ENCODE data around the gene GTF2F2. TPM values are rescaled to one million over a fixed set of nuclear protein-coding genes. Genes with fewer than 3 reads are reported as not detected.

The GTF2F2 gene
- total RNA-seq, 4 donors from 2014 or later: 24.5 to 35.0 (median 30.5) TPM

- TF ChIP-seq CTCF (IDR thresholded peaks at IDR 0.05) (no peak), POLR2AphosphoS5 (IDR thresholded peaks at IDR 0.05) (no peak), POLR2A (IDR thresholded peaks at IDR 0.05) (no peak), EP300 (IDR thresholded peaks at IDR 0.05) (no peak)
- H3K36me3 ChIP-seq: no peaks in the 10 kb centered on the region
- no peak for DNase-seq (ENCODE audit: low spot score in 2 of 2)
- H3K4me3 ChIP-seq: no peak overlapping the region
- no peaks in the 10 kb centered on the region for H3K27me3 ChIP-seq
- H3K9me3 ChIP-seq: no peaks in the 10 kb centered on the region
- no peak overlapping the region for H3K27ac ChIP-seq
- no peaks in the 10 kb centered on the region for H3K4me1 ChIP-seq
Observed at GRCh38 chr13:45084515-45084914, 35.8 kb upstream of the GTF2F2 start.

- Histone ChIP-seq H3K36me3 (no peaks in the 10 kb centered on the region), H3K27me3 (no peaks in the 10 kb centered on the region), H3K4me1 (no peaks in the 10 kb centered on the region), H3K9me3 (no peaks in the 10 kb centered on the region), H3K27ac (no peak overlapping the region), H3K4me3 (no peak overlapping the region)
- DNase-seq (ENCODE audit: low spot score in 2 of 2): no peak
- WGBS: 82% methylated on average over 3 of the region's 3 CpGs
- TF ChIP-seq POLR2A (IDR thresholded peaks at IDR 0.05): no peak
- no peak for TF ChIP-seq CTCF (IDR thresholded peaks at IDR 0.05)
- no peak for TF ChIP-seq POLR2AphosphoS5 (IDR thresholded peaks at IDR 0.05)
- no peak for TF ChIP-seq EP300 (IDR thresholded peaks at IDR 0.05)
Observed at GRCh38 chr13:45086484-45086883, 33.8 kb upstream of the GTF2F2 start.

GRCh38 chr13:45092663-45093062 is 27.6 kb upstream of the GTF2F2 start:
- H3K4me1 ChIP-seq: no peaks in the 10 kb centered on the region
- no peaks in the 10 kb centered on the region for H3K9me3 ChIP-seq
- TF ChIP-seq POLR2A (IDR thresholded peaks at IDR 0.05): no peak
- no peak for TF ChIP-seq EP300 (IDR thresholded peaks at IDR 0.05)
- TF ChIP-seq CTCF (IDR thresholded peaks at IDR 0.05): no peak
- TF ChIP-seq POLR2AphosphoS5 (IDR thresholded peaks at IDR 0.05): no peak
- no peaks in the 10 kb centered on the region for H3K36me3 ChIP-seq
- WGBS: 14% methylated on average over 2 of the region's 2 CpGs
- no peak for DNase-seq (ENCODE audit: low spot score in 2 of 2)
- H3K27ac ChIP-seq: no peak overlapping the region
- H3K27me3 ChIP-seq: no peaks in the 10 kb centered on the region
- H3K4me3 ChIP-seq: no peak overlapping the region

- WGBS: 82% methylated on average over 5 of the region's 5 CpGs
- Histone ChIP-seq H3K36me3 (no peaks in the 10 kb centered on the region), H3K4me3 (no peak overlapping the region), H3K4me1 (no peaks in the 10 kb centered on the region), H3K9me3 (no peaks in the 10 kb centered on the region), H3K27me3 (no peaks in the 10 kb centered on the region), H3K27ac (no peak overlapping the region)
- TF ChIP-seq EP300 (IDR thresholded peaks at IDR 0.05) (no peak), CTCF (IDR thresholded peaks at IDR 0.05) (no peak), POLR2AphosphoS5 (IDR thresholded peaks at IDR 0.05) (no peak), POLR2A (IDR thresholded peaks at IDR 0.05) (no peak)
- DNase-seq (ENCODE audit: low spot score in 2 of 2): no peak
Observed at GRCh38 chr13:45100573-45101262, 19.6 kb upstream of the GTF2F2 start.

GRCh38 chr13:45101327-45102018 is 18.8 kb upstream of the GTF2F2 start:
- Histone ChIP-seq H3K4me3 (no peak overlapping the region), H3K4me1 (no peaks in the 10 kb centered on the region), H3K36me3 (no peaks in the 10 kb centered on the region), H3K27ac (no peak overlapping the region), H3K27me3 (no peaks in the 10 kb centered on the region), H3K9me3 (no peaks in the 10 kb centered on the region)
- no peak for TF ChIP-seq POLR2AphosphoS5 (IDR thresholded peaks at IDR 0.05)
- TF ChIP-seq CTCF (IDR thresholded peaks at IDR 0.05): no peak
- TF ChIP-seq EP300 (IDR thresholded peaks at IDR 0.05): no peak
- TF ChIP-seq POLR2A (IDR thresholded peaks at IDR 0.05): no peak
- 91% methylated on average over 10 of the region's 10 CpGs for WGBS
- DNase-seq (ENCODE audit: low spot score in 2 of 2): no peak
